ENCODE measurements around the gene COX6A2.
A peak's percentile ranks its signal among the peaks of the same experiment; 100 is the strongest.

Gene COX6A2

GRCh38 chr16:31409433-31409832, 18.7 kb downstream of the COX6A2 start:
- peak; percentile 3 for DNase-seq (ENCODE audit: low read depth)

- DNase-seq (ENCODE audit: low read depth), result no peak
Observed at GRCh38 chr16:31407406-31407805, 20.8 kb downstream of the COX6A2 start.

- DNase-seq (ENCODE audit: low read depth), result no peak
Observed at GRCh38 chr16:31404353-31405064, 23.7 kb downstream of the COX6A2 start.

- no peak for DNase-seq (ENCODE audit: low read depth)
Observed at GRCh38 chr16:31403590-31404352, 24.4 kb downstream of the COX6A2 start.

GRCh38 chr16:31402687-31403086, 25.5 kb downstream of the COX6A2 start:
- DNase-seq (ENCODE audit: low read depth), result peak; percentile 30

GRCh38 chr16:31401436-31401835, 26.7 kb downstream of the COX6A2 start:
- DNase-seq (ENCODE audit: low read depth), result no peak

GRCh38 chr16:31400191-31400590, 28.0 kb downstream of the COX6A2 start:
- DNase-seq (ENCODE audit: low read depth), result no peak

- no peak for DNase-seq (ENCODE audit: low read depth)
Observed at GRCh38 chr16:31397701-31398100, 30.5 kb downstream of the COX6A2 start.

GRCh38 chr16:31397096-31397660, 31.0 kb downstream of the COX6A2 start:
- no peak for DNase-seq (ENCODE audit: low read depth)

- no peak for DNase-seq (ENCODE audit: low read depth)
Observed at GRCh38 chr16:31395647-31396046, 32.5 kb downstream of the COX6A2 start.

- DNase-seq (ENCODE audit: low read depth), result no peak
Observed at GRCh38 chr16:31393056-31393455, 35.1 kb downstream of the COX6A2 start, which contains the start of gene ITGAD. ITGAD (plus strand) TSS chr16:31393335; CDS start chr16:31393361, 26 bp downstream.

- no peak for DNase-seq (ENCODE audit: low read depth)
Observed at GRCh38 chr16:31390504-31391041, 37.6 kb downstream of the COX6A2 start.

- DNase-seq (ENCODE audit: low read depth), result no peak
Observed at GRCh38 chr16:31388535-31388934, 39.6 kb downstream of the COX6A2 start.

- DNase-seq (ENCODE audit: low read depth), result peak; percentile 38
Observed at GRCh38 chr16:31386157-31386984, 41.8 kb downstream of the COX6A2 start.

GRCh38 chr16:31385680-31386079, 42.5 kb downstream of the COX6A2 start:
- DNase-seq (ENCODE audit: low read depth), result no peak

- peak; percentile 15 for DNase-seq (ENCODE audit: low read depth)
Observed at GRCh38 chr16:31382485-31383161, 45.5 kb downstream of the COX6A2 start.

GRCh38 chr16:31380201-31380600, 48.0 kb downstream of the COX6A2 start:
- no peak for DNase-seq (ENCODE audit: low read depth)

Measured in amniotic epithelial cell (primary cell).